K562 (cell line): Measurements from ENCODE around the gene CFAP206. TPM values are rescaled to one million over a fixed set of nuclear protein-coding genes. Genes with fewer than 3 reads are reported as not detected.

Experiments used
- ATF6 ChIP-seq: sonication (generic); formaldehyde crosslinking; IDR thresholded peaks from 2 replicates; pipeline ENCODE4 v1.4.0; 2020; ENCODE audit warnings: mild to moderate bottlenecking, missing genetic modification reagents
- CREB3 ChIP-seq: fragments of 450-650 bp; conservative IDR thresholded peaks from 2 replicates; pipeline ENCODE4 v1.6.1; 2016; ENCODE audit warnings: missing genetic modification characterization, low read depth, mild to moderate bottlenecking, missing compliant biosample characterization, moderate library complexity
- ELK3 ChIP-seq: fragments of 450-650 bp; formaldehyde crosslinking; IDR thresholded peaks from 2 replicates; pipeline ENCODE4 v1.4.0; 2020; ENCODE audit warnings: mild to moderate bottlenecking
- FOXA1 ChIP-seq: fragments of 450-650 bp; IDR thresholded peaks from 2 replicates; pipeline ENCODE4 v1.6.1; 2016; ENCODE audit warnings: mild to moderate bottlenecking, borderline replicate concordance
- LCOR ChIP-seq: sonication (generic); formaldehyde crosslinking; IDR thresholded peaks from 2 replicates; pipeline ENCODE4 v1.8.0; 2022; ENCODE audit warnings: mild to moderate bottlenecking, missing genetic modification reagents
- NR1H2 ChIP-seq: sonication (generic); formaldehyde crosslinking; IDR thresholded peaks from 2 replicates; pipeline ENCODE4 v1.4.0; 2020; ENCODE audit warnings: mild to moderate bottlenecking, missing genetic modification reagents
- PHF8 ChIP-seq: fragments of 200-600 bp; sonication (generic); IDR thresholded peaks from 2 replicates; pipeline ENCODE4 v1.6.1; 2012; ENCODE audit warnings: mixed run types, mild to moderate bottlenecking, inconsistent platforms, low read length, moderate library complexity, borderline replicate concordance
- SIN3B ChIP-seq: fragments of 450-650 bp; IDR thresholded peaks from 2 replicates; pipeline ENCODE4 v1.6.1; 2017; ENCODE audit warnings: low read depth, mild to moderate bottlenecking, moderate library complexity
- ZNF12 ChIP-seq: sonication (generic); formaldehyde crosslinking; IDR thresholded peaks from 2 replicates; pipeline ENCODE4 v1.4.0; 2020; ENCODE audit warnings: mild to moderate bottlenecking, missing genetic modification reagents
- ZNF395 ChIP-seq: fragments of 200-800 bp; sonication (Bioruptor generic); IDR thresholded peaks from 2 replicates; pipeline ENCODE4 v1.6.1; 2017; ENCODE audit warnings: missing genetic modification characterization, missing compliant biosample characterization
- polyA plus RNA-seq, 8 experiments: library from polyadenylated mRNA; depleted of rRNA in 4 of 8; stranded (reverse) in 5 of 8; unstranded in 3 of 8; fragments of >200 nt; fragmentation: Nextera tagmentation in 2 of 8; fragmentation: Illumina TruSeq in 1 of 8; extraction: Ambion mirVana in 2 of 8; extraction: Trizol in 1 of 8; gene quantifications; 2 replicates each; pipeline versions ENCODE4 v1.2.1 to v1.2.3, GENCODE V29; 2011 to 2014; ENCODE audit warnings: inconsistent platforms in 1 of 8, missing spikeins in 1 of 8
- total RNA-seq, 7 experiments: library from RNA; depleted of rRNA in 6 of 7; stranded (reverse); fragments of >200 nt in 6 of 7; fragmentation: Illumina TruSeq in 2 of 7; extraction: Trizol in 2 of 7; gene quantifications; 2 replicates each; pipeline versions ENCODE4 v1.2.1 to v1.2.3, GENCODE V29; 2011 to 2021; ENCODE audit warnings: low replicate concordance in 1 of 7
- TF ChIP-seq, protein P1 (sequence below), 2 experiments: fragments of 450-650 bp; IDR thresholded peaks; 2 replicates each; pipeline ENCODE4 v1.6.1; 2016
- TF ChIP-seq, protein P2 (sequence below), 2 experiments: fragments of 450-650 bp; conservative IDR thresholded peaks; 2 replicates each; pipeline ENCODE4 v1.6.1; 2017; ENCODE audit warnings: mild to moderate bottlenecking in 2 of 2, moderate library complexity in 2 of 2

Gene CFAP206
- total and polyA plus RNA-seq, 9 of the 15 experiments (the other 6 are each of a cell fraction or from before 2014, with no cell fraction given): 0.06 to 0.33 (median 0.18) TPM; not detected in 2

- 0 out of 2 replicates have a peak, but pooled peaks have one; percentile 38 for TF ChIP-seq ATF6 (CRISPR knock-in tag)
- TF ChIP-seq LCOR: 0 out of 2 replicates have a peak, but pooled peaks have one; percentile 26
- 0 out of 2 replicates have a peak, but pooled peaks have one; percentile 57 for TF ChIP-seq ZNF12
- TF ChIP-seq, protein P1, sequence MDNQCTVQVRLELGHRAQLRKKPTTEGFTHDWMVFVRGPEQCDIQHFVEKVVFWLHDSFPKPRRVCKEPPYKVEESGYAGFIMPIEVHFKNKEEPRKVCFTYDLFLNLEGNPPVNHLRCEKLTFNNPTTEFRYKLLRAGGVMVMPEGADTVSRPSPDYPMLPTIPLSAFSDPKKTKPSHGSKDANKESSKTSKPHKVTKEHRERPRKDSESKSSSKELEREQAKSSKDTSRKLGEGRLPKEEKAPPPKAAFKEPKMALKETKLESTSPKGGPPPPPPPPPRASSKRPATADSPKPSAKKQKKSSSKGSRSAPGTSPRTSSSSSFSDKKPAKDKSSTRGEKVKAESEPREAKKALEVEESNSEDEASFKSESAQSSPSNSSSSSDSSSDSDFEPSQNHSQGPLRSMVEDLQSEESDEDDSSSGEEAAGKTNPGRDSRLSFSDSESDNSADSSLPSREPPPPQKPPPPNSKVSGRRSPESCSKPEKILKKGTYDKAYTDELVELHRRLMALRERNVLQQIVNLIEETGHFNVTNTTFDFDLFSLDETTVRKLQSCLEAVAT (IDR thresholded peaks at IDR 0.05): 0 out of 4 replicates have a peak, but pooled peaks of 1 of the 2 experiments have one; percentile 33
- TF ChIP-seq FOXA1: no peak
- peak; percentile 95 for TF ChIP-seq ZNF395 (CRISPR knock-in tag)
- peak; percentile 44; the same call in 1 of the 2 replicates for TF ChIP-seq PHF8
- TF ChIP-seq SIN3B: no peak
- TF ChIP-seq CREB3 (tag): peak; percentile 37; the same call in 1 of the 2 replicates
- TF ChIP-seq NR1H2 (CRISPR knock-in tag): 0 out of 2 replicates have a peak, but pooled peaks have one; percentile 42
- TF ChIP-seq, protein P2, sequence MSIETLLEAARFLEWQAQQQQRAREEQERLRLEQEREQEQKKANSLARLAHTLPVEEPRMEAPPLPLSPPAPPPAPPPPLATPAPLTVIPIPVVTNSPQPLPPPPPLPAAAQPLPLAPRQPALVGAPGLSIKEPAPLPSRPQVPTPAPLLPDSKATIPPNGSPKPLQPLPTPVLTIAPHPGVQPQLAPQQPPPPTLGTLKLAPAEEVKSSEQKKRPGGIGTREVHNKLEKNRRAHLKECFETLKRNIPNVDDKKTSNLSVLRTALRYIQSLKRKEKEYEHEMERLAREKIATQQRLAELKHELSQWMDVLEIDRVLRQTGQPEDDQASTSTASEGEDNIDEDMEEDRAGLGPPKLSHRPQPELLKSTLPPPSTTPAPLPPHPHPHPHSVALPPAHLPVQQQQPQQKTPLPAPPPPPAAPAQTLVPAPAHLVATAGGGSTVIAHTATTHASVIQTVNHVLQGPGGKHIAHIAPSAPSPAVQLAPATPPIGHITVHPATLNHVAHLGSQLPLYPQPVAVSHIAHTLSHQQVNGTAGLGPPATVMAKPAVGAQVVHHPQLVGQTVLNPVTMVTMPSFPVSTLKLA (conservative IDR thresholded peaks at IDR 0.05): peak; percentile 20 to 70; a peak in 2 of 4 replicates
- no peak for TF ChIP-seq ELK3 (CRISPR knock-in tag)
Observed at GRCh38 chr6:87407901-87408720, at the start of gene CFAP206 (continued).
